ENCODE measurements around the gene LTK.
"Not testable (repeated sequence)": the region's sequence is repeated elsewhere in the genome, so short reads cannot be mapped to it uniquely, and the experiment has no call there.

Gene LTK

DNA sequence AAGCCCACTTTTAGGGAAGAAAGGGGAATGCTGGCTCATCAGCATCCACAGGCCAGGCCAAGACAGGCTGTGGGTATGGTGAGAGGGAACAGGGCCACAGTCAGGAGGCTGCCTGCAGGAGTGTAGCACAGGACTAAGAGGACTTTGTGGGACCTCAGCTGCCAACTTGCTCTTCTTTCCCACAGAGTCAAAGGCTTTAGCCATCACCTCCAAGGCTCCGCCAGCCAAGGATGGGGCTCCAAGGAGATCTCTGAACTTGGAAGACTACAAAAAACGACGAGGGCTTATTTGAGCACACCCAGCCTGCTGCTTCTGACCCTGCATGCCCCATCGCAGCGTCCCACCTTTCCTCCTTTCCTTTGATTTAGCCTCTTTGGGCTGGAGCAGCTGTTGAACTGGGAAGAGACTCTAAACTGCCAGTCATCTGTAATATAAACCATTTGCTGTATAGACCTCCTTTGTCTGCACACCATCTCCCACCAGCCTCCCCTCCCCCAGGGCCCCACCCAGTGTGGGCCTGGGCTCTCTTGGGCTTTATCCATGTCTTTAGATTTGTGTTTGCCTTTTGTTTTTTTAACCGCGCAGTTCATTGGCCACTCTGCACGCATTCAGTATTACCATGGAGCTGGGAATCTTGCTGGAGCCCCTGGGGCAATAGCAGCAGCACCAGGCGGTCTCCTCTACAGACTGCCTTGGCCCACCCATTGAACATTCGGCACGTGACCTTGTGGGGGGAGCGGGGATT lies 33.1 kb downstream of the LTK start:
- DNase-seq (ENCODE audit: low read depth in 2 of 2, low spot score in 1 of 2) = no peak

DNA sequence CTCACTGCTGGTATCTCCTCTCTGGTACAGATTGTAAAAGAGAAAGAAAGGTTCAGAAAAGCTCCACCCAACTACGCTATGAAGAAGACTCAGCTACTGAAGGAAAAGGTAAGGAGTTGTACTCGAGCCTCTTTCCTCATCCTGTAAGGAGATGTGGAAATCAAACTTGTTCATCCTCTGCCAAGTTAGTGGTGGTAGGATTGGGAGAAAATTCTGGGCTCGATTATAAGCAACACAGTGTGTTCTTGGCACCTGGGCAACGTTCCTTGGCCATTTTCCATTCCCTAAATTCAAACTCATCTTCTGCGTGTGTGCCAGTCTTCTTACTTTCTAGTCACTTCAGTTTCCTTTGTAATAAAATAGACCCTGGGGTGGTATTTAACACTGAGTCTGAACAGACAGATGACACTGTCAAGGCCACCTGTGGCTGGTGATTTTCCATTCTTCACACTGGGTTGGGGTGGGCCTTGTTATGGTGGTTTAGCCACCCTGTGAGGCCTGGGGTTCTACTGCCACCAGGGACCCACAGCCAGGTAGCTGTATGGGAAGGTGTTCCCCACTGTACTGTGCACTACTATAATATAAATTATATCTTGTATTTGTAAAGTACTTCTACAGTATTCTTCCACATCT lies 37.1 kb downstream of the LTK start:
- DNase-seq (ENCODE audit: low read depth in 2 of 2, low spot score in 1 of 2) = no peak

DNA sequence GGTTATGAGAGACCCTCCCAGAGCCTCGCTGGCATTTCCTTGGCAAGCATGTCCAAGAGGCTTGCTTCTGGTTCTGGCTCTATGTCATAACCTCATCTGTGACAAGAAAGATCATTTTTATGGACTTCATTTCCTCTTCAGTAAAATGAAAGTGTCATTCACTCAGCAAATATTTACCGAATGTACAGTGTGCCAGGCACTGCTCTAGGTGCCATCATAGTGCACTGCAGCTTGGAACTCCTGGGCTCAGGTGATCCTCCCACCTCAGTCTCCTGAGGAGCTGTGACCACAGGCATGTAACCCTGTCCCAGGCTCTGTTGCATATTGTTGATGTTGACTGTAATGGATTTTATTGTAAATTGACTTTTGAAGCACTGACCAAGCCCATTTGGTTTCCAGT lies 38.7 kb downstream of the LTK start:
- no peak for DNase-seq (ENCODE audit: low read depth in 2 of 2, low spot score in 1 of 2)

DNA sequence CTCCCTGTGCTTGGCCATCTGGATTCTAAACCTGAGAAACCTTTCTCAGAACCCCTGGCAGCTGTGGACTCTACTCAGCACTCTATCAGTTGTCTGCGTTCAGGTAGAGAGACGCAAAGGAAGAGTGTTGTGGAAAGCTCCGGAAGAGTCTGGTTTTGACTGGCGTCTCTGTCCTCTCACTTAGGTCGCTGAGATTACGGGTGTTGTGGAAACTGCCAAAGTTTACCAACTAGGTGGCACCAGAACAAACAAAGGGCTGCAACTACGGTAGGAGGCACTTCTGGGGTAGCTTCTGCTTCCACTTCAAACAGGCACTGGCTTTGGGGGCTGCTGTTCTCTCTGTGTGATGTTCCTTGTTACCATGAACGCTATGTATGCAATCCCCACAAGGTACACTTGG lies 39.2 kb downstream of the LTK start:
- DNase-seq (ENCODE audit: low read depth in 2 of 2, low spot score in 1 of 2) = no peak

DNA sequence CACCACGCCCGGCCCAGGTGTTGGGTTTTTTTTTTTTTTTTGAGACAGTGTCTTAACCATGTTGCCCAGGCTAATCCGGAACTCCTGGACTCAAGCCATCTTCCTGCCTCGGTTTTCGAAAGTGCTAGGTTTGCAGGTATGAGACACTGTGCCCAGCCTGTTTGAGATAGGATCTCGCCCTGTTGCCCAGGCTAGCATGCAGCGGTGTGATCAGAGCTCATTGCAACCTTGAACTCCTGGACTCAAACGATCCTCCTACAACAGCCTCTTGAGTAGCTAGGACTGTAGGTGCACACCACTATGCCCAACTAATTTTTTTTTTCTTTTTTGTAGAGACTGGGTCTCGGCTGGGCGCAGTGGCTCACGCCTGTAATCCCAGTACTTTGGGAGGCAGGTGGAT lies 40.2 kb downstream of the LTK start:
- no peak for DNase-seq (ENCODE audit: low read depth in 2 of 2, low spot score in 1 of 2)

DNA sequence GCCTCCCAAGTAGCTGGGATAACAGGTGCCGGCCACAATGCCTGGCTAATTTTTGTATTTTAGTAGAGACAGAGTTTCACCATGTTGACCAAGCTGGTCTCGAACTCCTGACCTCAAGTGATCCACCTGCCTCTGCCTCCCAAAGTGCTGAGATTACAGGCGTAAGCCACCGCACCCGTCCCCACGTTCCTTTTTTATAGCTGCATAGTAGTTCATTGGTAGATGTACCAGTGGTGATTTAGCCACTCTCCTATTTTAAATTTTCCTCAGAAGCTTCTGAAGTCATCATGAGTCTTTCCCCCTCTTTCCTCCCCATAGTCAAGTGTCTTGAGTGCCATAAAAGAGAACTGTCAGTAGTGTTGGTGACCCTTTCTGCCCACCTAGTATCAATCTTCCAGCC lies 44.0 kb downstream of the LTK start:
- DNase-seq (ENCODE audit: low read depth in 2 of 2, low spot score in 1 of 2) = not testable (repeated sequence)

DNA sequence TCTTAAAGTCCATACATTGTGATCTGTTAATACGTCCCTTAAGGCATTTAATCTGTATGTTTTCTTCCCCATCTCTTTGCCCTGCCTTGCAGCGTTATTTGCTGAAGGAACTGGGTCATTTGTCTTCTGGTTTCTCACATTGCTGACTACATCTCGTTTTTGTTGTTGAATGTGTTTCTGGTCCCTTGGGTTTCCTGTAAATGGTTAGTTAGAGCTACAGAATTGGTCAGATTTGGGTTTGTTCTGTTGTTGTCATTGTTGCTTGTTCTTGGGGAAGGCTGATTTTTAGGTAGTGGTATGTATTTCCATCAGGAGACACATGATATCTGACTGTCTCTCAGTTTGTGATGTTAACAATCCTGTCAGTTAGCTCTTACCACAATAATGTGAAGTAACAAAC lies 46.9 kb downstream of the LTK start:
- DNase-seq (ENCODE audit: low read depth in 2 of 2, low spot score in 1 of 2) = no peak

DNA sequence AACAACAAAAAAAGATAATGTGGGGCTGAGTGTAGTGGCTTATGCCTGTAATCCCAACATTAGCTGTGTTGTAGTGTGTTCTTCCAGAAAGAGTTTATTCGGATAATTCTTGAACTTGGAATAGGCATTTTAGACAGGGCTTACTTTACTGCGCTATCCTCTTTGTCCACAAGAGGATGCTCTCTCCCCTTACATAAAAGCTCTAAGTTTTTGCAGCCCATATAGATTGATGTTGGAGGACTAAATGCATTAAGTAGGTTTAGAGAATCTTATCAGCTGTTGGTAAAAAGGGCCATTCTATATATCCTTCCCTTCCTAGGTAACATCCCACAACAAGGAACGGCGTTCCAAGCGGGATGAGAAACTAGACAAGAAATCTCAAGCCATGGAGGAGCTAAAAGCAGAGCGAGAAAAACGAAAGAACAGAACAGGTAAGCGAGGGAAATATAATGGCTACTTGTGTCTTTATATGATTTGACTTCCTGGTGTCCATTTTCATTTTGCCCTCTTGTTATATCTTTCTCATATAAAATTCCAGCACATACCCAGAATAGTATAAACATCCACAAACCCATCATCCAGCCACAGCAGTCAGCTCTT lies 47.7 kb downstream of the LTK start:
- no peak for DNase-seq (ENCODE audit: low read depth in 2 of 2, low spot score in 1 of 2)

DNA sequence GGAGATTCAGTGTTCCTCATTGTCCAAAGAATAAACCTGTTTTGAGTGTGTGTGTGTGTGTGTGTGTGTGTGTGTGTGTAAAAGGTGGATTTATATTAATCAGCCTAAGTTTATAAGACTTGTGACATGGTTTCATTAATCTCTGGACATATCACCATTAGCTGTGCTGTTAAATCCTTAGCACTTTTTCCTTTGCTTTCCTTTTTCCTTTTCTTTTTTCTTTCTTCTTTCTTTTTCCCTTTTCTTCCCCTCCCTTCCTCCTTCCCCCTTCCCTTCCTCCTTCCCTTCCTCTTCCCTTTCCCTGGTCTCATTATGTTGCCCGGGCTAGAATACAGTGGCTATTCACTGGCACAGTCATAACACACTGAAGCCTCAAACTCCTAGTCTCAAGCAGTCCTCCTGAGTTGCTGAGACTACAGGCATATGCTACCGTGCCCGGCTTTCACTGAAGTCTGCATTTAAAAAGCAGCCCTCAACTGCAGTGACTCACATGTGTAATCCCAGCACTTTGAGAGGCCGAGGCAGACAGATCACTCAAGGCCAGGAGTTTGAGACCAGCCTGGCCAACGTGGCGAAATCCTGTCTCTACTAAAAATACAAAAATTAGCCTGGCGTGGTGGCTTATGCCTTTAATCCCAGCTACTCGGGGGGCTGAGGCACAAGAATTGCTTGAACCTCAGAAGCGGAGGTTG lies 48.6 kb downstream of the LTK start:
- no peak for DNase-seq (ENCODE audit: low read depth in 2 of 2, low spot score in 1 of 2)

DNA sequence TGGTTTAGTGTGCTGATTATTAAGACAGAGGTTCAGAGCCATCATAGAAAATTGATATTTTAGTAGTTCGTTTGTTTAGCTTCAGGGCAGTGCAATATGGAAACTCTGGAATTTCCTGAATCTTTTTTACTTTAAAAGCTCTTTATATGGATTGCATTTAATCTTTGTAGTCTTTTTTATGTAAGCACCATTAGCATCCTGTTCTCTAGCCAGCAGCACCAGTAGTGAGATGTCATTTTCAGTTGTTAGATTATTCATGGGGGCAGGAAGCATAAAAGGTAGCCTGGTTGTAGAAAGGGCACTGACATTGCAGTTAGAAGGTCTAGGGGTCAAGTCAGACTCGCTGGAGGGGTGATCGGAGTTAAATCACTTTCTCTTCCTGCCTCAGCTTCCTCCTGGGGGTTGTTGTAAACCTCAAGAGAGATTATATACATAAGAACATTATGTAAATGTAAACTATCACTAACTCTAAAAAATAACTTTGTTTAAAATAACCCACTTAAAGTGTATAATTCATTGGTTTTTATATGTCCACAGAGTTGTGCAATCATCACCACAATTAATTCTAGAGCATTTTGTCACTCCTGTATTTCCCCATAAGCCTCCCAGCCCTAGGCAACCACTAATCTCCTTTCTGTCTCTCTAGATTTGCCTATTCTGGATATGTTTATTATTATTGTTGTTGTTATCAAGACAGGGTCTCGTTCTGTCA lies 51.4 kb downstream of the LTK start:
- no peak for DNase-seq (ENCODE audit: low read depth in 2 of 2, low spot score in 1 of 2)

All from stimulated activated CD8-positive, alpha-beta memory T cell treated with anti-CD3 and anti-CD28 coated beads, Interleukin-4, amount 100 ng/mL, for 1 hour (primary cell).